GM12864 (cell line): ENCODE results near the gene FBXW7.

Experiments
- DNase-seq: peaks from one replicate; pipeline ENCODE4 v3.0.0-alpha.2; 2011; ENCODE audit warnings: low read depth
- H3K4me3 ChIP-seq: 2 replicates; pipeline ENCODE4 v1.5.1; 2011; ENCODE audit warnings: mild to moderate bottlenecking, low read depth, low read length, control low read depth
- CTCF ChIP-seq: IDR thresholded peaks from 2 replicates; pipeline ENCODE4 v1.5.1; 2011; ENCODE audit warnings: low read depth, mild to moderate bottlenecking, moderate library complexity, low read length, control low read depth, inconsistent platforms; ENCODE audit errors: missing control alignments

The FBXW7 gene

GRCh38 chr4:152278172-152278504 is 257.8 kb downstream of the FBXW7 start:
- DNase-seq, result no peak
- H3K4me3 ChIP-seq, result no peak overlapping the region
- TF ChIP-seq CTCF, result no peak

GRCh38 chr4:152277333-152277732 is 258.6 kb downstream of the FBXW7 start:
- H3K4me3 ChIP-seq, result no peak overlapping the region
- TF ChIP-seq CTCF, result no peak
- DNase-seq, result no peak

- no peak for DNase-seq
- H3K4me3 ChIP-seq, result no peak overlapping the region
- no peak for TF ChIP-seq CTCF
Measured at GRCh38 chr4:152273343-152273742, 262.5 kb downstream of the FBXW7 start.
